K562 (cell line): Measurements from ENCODE around the gene TTC24.

Experiments used
- ATF7 ChIP-seq: fragments of 450-650 bp; IDR thresholded peaks from 2 replicates; pipeline ENCODE4 v1.7.1; 2014; ENCODE audit warnings: mild to moderate bottlenecking, moderate library complexity
- CEBPB ChIP-seq: fragments of 450-650 bp; IDR thresholded peaks from 2 replicates; pipeline ENCODE4 v1.6.1; 2016; ENCODE audit warnings: missing genetic modification characterization, missing compliant biosample characterization
- CHD2 ChIP-seq: IDR thresholded peaks from 2 replicates; pipeline ENCODE4 v1.6.1; 2011; ENCODE audit warnings: low read depth, low read length
- EP300 ChIP-seq: IDR thresholded peaks from 2 replicates; pipeline ENCODE4 v1.6.1; 2012; ENCODE audit warnings: low read length, improper control_type of control experiment
- GTF2F1 ChIP-seq: IDR thresholded peaks from 2 replicates; pipeline ENCODE4 v1.6.1; 2011; ENCODE audit warnings: low read depth, low read length, improper control_type of control experiment
- MAFG ChIP-seq: fragments of 450-650 bp; conservative IDR thresholded peaks from 2 replicates; pipeline ENCODE4 v1.6.1; 2016; ENCODE audit warnings: missing genetic modification characterization, missing compliant biosample characterization
- MAX ChIP-seq: sonication (generic); formaldehyde crosslinking; IDR thresholded peaks from 2 replicates; pipeline ENCODE4 v1.9.0; 2022; ENCODE audit warnings: mild to moderate bottlenecking, missing genetic modification reagents
- NFYB ChIP-seq: IDR thresholded peaks from 2 replicates; pipeline ENCODE4 v1.6.1; 2011; ENCODE audit warnings: mild to moderate bottlenecking, moderate library complexity; ENCODE audit not compliant: insufficient read length; ENCODE audit errors: extremely low read depth
- POLR2A ChIP-seq: fragments of 450-650 bp; conservative IDR thresholded peaks from 2 replicates; pipeline ENCODE4 v1.6.1; 2016
- SMC3 ChIP-seq: conservative IDR thresholded peaks from 2 replicates; pipeline ENCODE4 v1.6.1; 2011; ENCODE audit warnings: low read depth, low read length, improper control_type of control experiment; ENCODE audit not compliant: insufficient read depth
- THAP12 ChIP-seq: fragments of 250-450 bp; sonication (Bioruptor Pico); IDR thresholded peaks from 2 replicates; pipeline ENCODE4 v1.9.0; 2021; ENCODE audit warnings: mild to moderate bottlenecking, inconsistent platforms
- TF ChIP-seq, protein P1 (sequence below), 3 experiments: IDR thresholded peaks in 2 of 3; conservative IDR thresholded peaks in 1 of 3; 2 replicates each; pipeline ENCODE4 v1.5.1; 2011 to 2012; ENCODE audit warnings: low read length in 3 of 3, mild to moderate bottlenecking in 3 of 3, control low read depth in 2 of 3, improper control_type of control experiment in 1 of 3, inconsistent platforms in 1 of 3, low read depth in 1 of 3, mixed read lengths in 1 of 3, moderate library complexity in 1 of 3; ENCODE audit not compliant: insufficient read depth in 2 of 3
- TF ChIP-seq, protein P2 (sequence below): sonication (generic); formaldehyde crosslinking; IDR thresholded peaks from 2 replicates; pipeline ENCODE4 v1.8.1; 2023; ENCODE audit warnings: mild to moderate bottlenecking, missing genetic modification reagents

GRCh38 chr1:156574039-156574633, 5.4 kb upstream of the TTC24 start:
- TF ChIP-seq, protein P1, sequence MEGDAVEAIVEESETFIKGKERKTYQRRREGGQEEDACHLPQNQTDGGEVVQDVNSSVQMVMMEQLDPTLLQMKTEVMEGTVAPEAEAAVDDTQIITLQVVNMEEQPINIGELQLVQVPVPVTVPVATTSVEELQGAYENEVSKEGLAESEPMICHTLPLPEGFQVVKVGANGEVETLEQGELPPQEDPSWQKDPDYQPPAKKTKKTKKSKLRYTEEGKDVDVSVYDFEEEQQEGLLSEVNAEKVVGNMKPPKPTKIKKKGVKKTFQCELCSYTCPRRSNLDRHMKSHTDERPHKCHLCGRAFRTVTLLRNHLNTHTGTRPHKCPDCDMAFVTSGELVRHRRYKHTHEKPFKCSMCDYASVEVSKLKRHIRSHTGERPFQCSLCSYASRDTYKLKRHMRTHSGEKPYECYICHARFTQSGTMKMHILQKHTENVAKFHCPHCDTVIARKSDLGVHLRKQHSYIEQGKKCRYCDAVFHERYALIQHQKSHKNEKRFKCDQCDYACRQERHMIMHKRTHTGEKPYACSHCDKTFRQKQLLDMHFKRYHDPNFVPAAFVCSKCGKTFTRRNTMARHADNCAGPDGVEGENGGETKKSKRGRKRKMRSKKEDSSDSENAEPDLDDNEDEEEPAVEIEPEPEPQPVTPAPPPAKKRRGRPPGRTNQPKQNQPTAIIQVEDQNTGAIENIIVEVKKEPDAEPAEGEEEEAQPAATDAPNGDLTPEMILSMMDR (IDR thresholded peaks at IDR 0.05 in 2 of 3, conservative IDR thresholded peaks at IDR 0.05 in 1 of 3; ENCODE audit: insufficient read depth in 2 of 3, low read depth in 1 of 3, low read length in 3 of 3): no peak
- TF ChIP-seq SMC3 (no peak), CHD2 (no peak), ATF7 (no peak), POLR2A (no peak), GTF2F1 (no peak), THAP12 (CRISPR knock-in tag) (no peak), EP300 (no peak), CEBPB (tag) (no peak), MAX (CRISPR knock-in tag) (no peak), NFYB (no peak), MAFG (tag) (no peak)
- TF ChIP-seq, protein P2, sequence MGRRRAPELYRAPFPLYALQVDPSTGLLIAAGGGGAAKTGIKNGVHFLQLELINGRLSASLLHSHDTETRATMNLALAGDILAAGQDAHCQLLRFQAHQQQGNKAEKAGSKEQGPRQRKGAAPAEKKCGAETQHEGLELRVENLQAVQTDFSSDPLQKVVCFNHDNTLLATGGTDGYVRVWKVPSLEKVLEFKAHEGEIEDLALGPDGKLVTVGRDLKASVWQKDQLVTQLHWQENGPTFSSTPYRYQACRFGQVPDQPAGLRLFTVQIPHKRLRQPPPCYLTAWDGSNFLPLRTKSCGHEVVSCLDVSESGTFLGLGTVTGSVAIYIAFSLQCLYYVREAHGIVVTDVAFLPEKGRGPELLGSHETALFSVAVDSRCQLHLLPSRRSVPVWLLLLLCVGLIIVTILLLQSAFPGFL: no peak
